CD4-positive, alpha-beta T cell treated with Interleukin-2 at 100 ng/mL for 4 hours (primary cell): ENCODE data around the gene SH3TC1.

Experiments used
- DNase-seq: peaks from one replicate; pipeline ENCODE4 v3.0.0-alpha.2; 2020; ENCODE audit warnings: low spot score

The SH3TC1 gene

GRCh38 chr4:8163436-8164193, 35.5 kb upstream of the SH3TC1 start:
- no peak for DNase-seq

- DNase-seq = no peak
These were observed 34.9 kb upstream of the SH3TC1 start for GRCh38 chr4:8164194-8164565.

GRCh38 chr4:8164687-8165086, 34.4 kb upstream of the SH3TC1 start:
- DNase-seq = no peak

GRCh38 chr4:8165374-8165896, 33.7 kb upstream of the SH3TC1 start:
- DNase-seq = no peak

GRCh38 chr4:8167291-8167690, 31.8 kb upstream of the SH3TC1 start:
- DNase-seq = no peak

GRCh38 chr4:8167815-8168214, 31.3 kb upstream of the SH3TC1 start:
- no peak for DNase-seq

GRCh38 chr4:8168232-8168631, 30.9 kb upstream of the SH3TC1 start:
- no peak for DNase-seq

- no peak for DNase-seq
These were observed 30.1 kb upstream of the SH3TC1 start for GRCh38 chr4:8168832-8169598.

- DNase-seq = no peak
These were observed 29.3 kb upstream of the SH3TC1 start for GRCh38 chr4:8169763-8170162.

GRCh38 chr4:8170341-8170740, 28.7 kb upstream of the SH3TC1 start:
- DNase-seq = no peak

GRCh38 chr4:8171266-8171665, 27.8 kb upstream of the SH3TC1 start:
- no peak for DNase-seq

- no peak for DNase-seq
These were observed 26.8 kb upstream of the SH3TC1 start for GRCh38 chr4:8171984-8172924.

- DNase-seq = no peak
These were observed 25.4 kb upstream of the SH3TC1 start for GRCh38 chr4:8173492-8174242.

GRCh38 chr4:8174970-8175369, 24.1 kb upstream of the SH3TC1 start:
- no peak for DNase-seq

- no peak for DNase-seq
These were observed 23.4 kb upstream of the SH3TC1 start for GRCh38 chr4:8175686-8176085.

- DNase-seq = peak; percentile 44
These were observed 22.3 kb upstream of the SH3TC1 start for GRCh38 chr4:8176547-8177399.

- no peak for DNase-seq
These were observed 21.5 kb upstream of the SH3TC1 start for GRCh38 chr4:8177552-8177951.

GRCh38 chr4:8177956-8178355, 21.1 kb upstream of the SH3TC1 start:
- no peak for DNase-seq

- DNase-seq = no peak
These were observed 20.0 kb upstream of the SH3TC1 start for GRCh38 chr4:8179074-8179473.

- DNase-seq = no peak
These were observed 19.3 kb upstream of the SH3TC1 start for GRCh38 chr4:8179771-8180170.
